CD4-positive, alpha-beta T cell treated with Interferon alpha-2 for 1 hour (primary cell): ENCODE data around the gene DPRX.
A peak's percentile ranks its signal among the peaks of the same experiment; 100 is the strongest.
"Not testable (repeated sequence)": the region's sequence is repeated elsewhere in the genome, so short reads cannot be mapped to it uniquely, and the experiment has no call there.

ENCODE experiments used
- DNase-seq, 2 donors: peaks; one replicate each; pipeline ENCODE4 v3.0.0-alpha.2; 2020 to 2022

Gene DPRX

DNA sequence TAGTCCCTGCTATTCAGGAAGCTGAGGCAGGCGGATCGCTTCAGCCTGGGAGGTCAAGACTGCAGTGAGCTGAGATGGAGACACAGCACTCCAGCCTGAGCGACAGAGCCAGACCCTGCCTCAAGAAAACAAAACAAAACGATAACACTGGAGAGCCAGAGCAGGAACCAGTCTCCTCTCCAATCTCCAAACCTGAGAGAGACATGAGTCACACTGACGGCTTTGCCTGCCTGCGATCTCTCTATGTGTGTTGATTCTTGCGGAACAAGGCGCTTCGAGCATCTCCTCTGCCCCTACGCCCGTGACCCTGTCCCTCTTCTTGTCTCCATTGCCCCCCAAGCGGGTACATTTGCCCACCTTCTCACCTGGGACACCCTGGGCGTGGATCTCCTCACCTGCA, 15.6 kb downstream of the DPRX start:
- DNase-seq = no peak

DNA sequence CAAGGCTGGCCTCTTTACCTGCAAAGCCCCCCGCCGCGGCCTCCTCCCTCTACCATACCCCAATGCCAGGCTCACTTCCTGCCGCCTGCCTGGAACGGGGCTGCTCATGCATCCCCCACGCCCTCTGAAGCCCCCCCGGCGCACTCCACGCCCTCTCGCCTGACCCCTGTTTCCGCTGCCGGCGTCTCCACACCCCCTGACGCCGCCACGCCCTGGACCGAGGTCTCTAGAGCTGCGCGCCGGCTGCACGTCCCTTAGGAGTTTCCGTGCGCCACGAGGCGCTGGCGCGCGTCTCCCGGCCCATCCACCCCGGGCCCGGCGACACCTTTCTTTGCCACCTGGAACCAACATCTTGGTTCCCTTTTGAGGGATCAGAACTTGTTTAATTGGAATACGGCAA, 16.0 kb downstream of the DPRX start:
- DNase-seq = no peak

DNA sequence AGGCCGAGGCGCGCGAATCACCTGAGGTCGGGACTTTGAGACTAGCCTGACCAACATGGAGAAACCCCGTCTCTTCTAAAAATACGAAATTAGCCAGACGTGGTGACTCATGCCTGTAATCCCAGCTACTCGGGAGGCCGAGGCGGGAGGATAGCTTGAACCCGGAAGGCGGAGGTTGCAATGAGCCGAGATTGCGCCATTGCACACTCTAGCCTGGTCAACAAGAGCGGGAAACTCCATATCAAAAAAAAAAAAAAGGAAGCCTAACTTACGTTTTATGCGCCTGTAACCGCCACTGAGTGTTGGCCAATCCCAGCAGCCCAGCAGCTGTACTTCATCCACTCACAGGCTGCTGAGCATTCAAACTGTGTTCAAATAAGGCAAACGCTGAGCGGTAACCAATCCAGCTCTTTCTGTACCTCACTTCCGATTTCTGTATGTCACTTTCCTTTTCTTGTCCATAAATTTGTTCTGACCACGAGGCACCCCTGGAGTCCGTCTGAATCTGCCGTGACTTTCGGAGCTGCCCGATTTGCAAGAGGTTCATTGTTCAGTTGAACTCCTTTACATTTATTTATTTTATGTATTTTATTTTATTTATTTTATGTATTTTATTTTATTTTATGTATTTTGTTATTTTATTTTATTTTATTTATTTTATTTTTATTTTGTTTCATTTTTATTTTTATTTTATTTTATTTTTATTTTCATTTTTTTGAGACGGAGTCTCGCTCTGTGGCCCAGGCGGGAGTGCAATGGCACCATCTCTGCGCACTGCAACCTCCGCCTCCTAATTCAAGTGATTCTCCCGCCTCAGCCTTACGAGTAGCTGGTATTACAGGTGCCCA, 18.2 kb downstream of the DPRX start:
- DNase-seq = no peak

DNA sequence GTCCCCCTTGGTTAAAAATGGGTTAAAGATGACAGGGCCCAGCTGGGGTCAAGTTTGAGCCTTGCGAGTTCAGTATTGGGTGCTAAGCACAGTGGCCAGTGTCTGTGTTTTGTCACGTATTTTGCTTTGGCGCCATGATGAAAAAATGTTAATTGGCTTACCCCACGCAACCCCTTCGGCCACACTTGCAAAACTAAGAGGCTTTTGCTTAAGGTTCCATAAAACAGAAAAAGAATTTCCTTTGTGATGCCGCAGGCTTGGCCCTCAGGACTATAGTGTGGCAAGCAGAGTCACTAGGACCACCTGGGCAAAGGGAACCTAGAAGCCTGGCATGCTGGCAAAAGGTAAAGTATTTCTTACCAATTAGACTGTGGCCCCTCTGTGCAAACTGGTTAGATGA, 20.7 kb downstream of the DPRX start:
- DNase-seq = no peak

DNA sequence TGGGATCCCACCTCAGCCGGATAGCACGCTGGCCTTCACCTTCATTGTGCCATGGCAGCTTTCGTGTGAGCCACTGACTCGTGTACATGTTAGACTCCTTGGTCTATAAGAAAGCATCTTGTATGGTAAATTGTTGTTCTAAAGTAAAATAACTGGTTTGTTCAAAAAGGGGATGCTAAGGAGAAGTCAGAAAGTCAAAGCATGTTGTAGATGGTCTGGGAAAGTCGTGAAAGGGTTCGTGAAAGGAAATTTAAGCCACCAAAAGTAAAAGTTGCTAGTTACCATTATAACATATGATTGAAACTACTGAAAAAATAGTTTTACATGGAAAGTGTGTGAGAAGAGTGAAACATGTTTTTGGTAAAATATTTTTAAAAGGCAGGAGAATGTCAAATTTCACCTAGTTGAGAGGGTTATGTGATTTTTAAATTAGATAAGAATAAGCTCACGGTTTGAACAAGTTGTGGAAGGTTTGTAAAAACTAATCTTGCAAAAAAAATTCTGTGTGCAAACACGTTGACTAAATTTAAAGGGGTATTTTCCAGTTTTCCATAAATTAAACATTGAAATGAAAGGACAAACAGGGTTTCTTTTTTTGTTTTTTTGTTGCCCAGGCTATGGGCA, 23.4 kb downstream of the DPRX start:
- no peak for DNase-seq

DNA sequence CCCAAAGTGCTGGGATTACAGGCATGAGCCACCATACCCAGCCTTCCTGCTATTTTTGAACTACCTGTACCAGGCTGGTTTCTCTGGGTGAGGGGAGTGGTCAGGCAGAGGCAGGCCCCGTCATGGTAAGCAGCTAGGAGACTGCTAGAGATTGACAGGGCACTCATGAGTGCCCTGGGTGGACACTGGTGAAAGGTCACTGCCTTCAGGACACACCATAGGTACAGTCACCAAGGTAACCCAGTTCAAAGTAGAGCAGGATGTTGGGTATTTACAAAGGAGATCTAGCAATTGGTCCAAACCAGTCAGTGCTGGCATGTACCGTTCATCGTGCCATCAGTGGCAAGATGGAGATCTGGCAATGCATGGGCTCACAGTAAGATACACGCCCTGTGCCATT, 25.5 kb downstream of the DPRX start:
- DNase-seq = no peak

DNA sequence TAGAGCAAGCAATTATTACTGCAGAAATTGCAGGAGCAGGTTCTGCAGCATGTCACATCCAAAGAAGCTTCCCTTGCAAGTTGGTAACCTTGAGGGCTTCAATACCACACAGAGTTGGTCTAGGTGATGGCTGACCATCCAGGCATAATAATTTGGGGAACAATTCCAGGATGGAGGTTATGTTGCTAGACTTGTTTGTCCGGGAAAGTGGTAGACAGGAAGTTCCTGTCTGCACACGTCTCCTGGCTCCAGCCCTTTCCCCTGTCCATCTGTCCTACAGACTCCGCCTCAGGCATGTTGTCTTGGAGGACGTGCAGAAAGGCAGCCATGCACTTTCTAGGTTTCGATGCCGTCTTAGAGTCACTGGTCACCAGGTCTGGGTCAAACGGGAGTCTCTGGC, 26.0 kb downstream of the DPRX start:
- no peak for DNase-seq

DNA sequence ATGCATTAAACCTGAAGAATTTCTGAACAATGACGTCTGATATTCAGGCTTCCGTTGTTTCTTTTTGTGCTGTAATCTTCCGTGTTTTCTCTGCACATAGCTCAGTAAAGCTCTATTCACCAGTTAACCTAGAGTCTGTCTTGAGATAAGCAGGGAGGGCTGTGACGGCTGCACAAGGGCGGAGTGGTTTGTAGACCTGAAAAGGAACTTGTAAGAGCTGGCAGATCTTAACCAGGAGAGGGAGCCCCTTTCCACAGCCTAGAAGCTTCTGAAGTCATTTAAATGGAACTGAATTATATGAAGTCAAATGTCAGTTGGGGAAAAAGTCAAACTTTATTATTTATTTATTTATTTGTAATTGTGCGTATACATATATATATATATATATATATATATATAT, 27.5 kb downstream of the DPRX start:
- peak in 1 of 2 donors; percentile 1 for DNase-seq

DNA sequence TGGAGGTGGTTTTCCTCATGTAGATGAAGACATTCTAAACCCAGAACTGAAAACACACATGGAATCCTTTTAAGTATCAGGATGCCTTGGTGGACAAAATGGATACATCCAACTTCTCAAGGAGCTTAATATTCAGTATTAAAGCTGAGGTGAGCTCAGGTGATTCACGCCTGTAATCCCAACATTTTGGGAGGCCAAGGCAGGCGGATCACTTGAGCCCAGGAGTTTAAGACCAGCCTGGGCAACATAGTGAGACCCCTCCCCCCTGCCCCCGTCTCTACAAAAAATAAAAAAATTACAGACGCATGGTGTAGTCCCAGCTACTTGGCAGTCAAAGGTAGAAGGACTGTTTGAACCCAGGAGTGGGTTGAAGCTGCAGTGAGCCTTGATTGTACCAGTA, 28.8 kb downstream of the DPRX start:
- no peak for DNase-seq

DNA sequence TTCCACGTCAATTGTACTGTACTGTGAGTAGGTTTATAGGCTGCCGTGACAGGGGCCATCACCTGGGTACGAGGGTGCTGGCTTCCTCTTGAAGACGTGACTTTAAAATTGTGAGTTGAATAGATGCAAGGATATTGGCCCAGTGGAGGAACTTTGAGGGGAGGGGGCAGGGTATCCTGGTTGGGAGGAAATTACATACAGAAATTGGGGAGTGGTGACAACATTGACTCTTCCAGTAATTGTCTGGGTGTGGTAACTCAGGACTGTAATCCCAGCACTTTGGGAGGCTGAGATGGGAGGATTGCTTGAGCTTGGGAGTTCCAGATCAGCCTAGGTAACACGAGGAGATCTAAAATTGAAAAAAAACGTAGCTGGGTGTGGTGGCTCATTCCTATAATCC, 30.4 kb downstream of the DPRX start:
- DNase-seq = no peak

GRCh38 chr19:53664152-53664551, 32.4 kb downstream of the DPRX start:
- DNase-seq = no peak

DNA sequence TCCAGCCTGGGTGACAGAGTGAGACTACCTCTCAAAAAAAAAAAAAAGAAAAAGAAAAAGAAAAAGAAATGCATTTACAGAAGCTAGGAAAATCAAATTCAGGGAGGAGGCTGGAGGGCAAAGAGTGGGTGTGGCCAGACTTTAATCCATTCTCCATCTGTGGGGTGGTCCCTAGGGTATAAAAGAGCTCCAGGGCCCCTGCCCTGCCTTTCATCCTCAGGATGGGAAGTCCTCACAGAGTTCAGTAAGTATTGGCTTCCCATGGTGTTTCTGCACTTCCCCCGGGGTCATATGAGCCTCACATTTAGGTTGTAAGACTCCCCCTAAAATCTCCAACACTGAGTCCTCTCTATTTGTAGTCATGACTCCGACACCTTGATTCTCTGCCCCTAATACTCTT, 33.0 kb downstream of the DPRX start:
- no peak for DNase-seq

GRCh38 chr19:53666331-53666730, 34.5 kb downstream of the DPRX start:
- not testable (repeated sequence) for DNase-seq

DNA sequence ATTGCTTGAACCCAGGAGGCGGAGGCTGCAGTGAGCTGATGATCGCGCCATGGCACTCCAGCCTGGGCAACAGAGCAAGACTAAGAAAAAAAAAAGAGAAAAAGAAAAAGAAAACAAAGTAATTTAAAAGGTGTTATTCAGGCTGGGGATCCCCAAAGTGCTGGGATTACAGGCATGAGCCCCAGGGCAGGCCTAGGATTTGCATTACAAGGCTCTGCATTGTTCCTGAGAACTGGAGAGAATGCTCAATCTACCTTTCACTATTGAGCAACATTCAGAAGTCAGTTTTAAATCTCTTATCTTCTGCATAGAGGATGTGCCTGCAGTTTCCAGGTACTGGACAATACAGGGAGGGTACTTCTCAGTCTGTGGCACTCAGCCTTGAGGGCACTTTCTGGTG, 37.0 kb downstream of the DPRX start:
- not testable (repeated sequence) for DNase-seq

GRCh38 chr19:53670345-53670744, 38.5 kb downstream of the DPRX start:
- DNase-seq = no peak

GRCh38 chr19:53671663-53672062, 39.9 kb downstream of the DPRX start:
- no peak for DNase-seq
